ENCODE measurements around the gene SLC34A3.

- TF ChIP-seq CTCF (IDR thresholded peaks at IDR 0.05; ENCODE audit: low read length): no peak
- TF ChIP-seq EZH2 (IDR thresholded peaks at IDR 0.05; ENCODE audit: borderline replicate concordance, low read length): no peak
Measured at GRCh38 chr9:137250329-137251193, 19.9 kb downstream of the SLC34A3 start.
